Nephron (organoid): ENCODE results near the gene PATJ.

Experiments used
- H3K27ac Mint-ChIP-seq, 3 experiments: 2 replicates each; pipeline ENCODE4 v1.8.0; 2020; ENCODE audit warnings: mixed read lengths in 3 of 3, mild to moderate bottlenecking in 2 of 3, moderate library complexity in 1 of 3
- H3K27me3 Mint-ChIP-seq: 2 replicates; pipeline ENCODE4 v1.8.0; 2021; ENCODE audit warnings: low read depth, mild to moderate bottlenecking, moderate library complexity, mixed read lengths
- H3K36me3 Mint-ChIP-seq: 2 replicates; pipeline ENCODE4 v1.8.0; 2020; ENCODE audit warnings: low read depth, mixed read lengths
- H3K4me1 Mint-ChIP-seq: 2 replicates; pipeline ENCODE4 v1.8.0; 2020; ENCODE audit warnings: mixed read lengths
- H3K4me3 Mint-ChIP-seq, 3 experiments: 2 replicates each; pipeline ENCODE4 v1.8.0; 2020; ENCODE audit warnings: mild to moderate bottlenecking in 3 of 3, mixed read lengths in 3 of 3, moderate library complexity in 2 of 3
- H3K9me3 Mint-ChIP-seq: 2 replicates; pipeline ENCODE4 v1.8.0; 2020; ENCODE audit warnings: mixed read lengths
- TF ChIP-seq, protein P1 (sequence below), 3 experiments: fragments of 200-600 bp; sonication (generic); IDR thresholded peaks; one replicate each; pipeline ENCODE4 v1.5.0; 2021; ENCODE audit warnings: antibody characterized with exemption in 3 of 3; ENCODE audit not compliant: unreplicated experiment in 3 of 3

PATJ gene

DNA sequence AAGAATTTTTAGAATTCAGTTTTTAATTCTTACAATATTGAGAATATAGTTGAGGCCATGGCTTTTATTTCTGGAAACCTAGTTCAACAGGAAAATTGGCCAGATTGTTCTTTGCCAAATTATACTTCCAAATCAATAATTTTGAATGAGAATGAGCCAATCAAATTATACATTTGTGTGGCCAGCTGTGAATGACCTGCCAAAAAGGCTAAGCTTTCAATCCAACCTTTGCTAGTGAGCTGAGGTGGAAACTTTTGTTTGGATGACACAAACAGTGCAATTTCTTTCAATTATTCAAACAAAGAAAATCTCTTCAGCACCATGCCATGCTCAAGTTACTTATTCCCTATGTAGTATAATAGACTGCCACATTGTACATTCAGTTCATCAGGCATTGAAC, 167.8 kb downstream of the PATJ start:
- Mint-ChIP-seq H3K27me3 (no peaks in the 10 kb centered on the region), H3K4me3 (no peak overlapping the region), H3K36me3 (peaks cover 6% of the 10 kb centered on the region), H3K4me1 (peaks cover 12% of the 10 kb centered on the region), H3K27ac (no peak overlapping the region), H3K9me3 (no peaks in the 10 kb centered on the region)
- TF ChIP-seq, protein P1, sequence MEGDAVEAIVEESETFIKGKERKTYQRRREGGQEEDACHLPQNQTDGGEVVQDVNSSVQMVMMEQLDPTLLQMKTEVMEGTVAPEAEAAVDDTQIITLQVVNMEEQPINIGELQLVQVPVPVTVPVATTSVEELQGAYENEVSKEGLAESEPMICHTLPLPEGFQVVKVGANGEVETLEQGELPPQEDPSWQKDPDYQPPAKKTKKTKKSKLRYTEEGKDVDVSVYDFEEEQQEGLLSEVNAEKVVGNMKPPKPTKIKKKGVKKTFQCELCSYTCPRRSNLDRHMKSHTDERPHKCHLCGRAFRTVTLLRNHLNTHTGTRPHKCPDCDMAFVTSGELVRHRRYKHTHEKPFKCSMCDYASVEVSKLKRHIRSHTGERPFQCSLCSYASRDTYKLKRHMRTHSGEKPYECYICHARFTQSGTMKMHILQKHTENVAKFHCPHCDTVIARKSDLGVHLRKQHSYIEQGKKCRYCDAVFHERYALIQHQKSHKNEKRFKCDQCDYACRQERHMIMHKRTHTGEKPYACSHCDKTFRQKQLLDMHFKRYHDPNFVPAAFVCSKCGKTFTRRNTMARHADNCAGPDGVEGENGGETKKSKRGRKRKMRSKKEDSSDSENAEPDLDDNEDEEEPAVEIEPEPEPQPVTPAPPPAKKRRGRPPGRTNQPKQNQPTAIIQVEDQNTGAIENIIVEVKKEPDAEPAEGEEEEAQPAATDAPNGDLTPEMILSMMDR (IDR thresholded peaks at IDR 0.05; ENCODE audit: unreplicated experiment in 3 of 3) = no peak

DNA sequence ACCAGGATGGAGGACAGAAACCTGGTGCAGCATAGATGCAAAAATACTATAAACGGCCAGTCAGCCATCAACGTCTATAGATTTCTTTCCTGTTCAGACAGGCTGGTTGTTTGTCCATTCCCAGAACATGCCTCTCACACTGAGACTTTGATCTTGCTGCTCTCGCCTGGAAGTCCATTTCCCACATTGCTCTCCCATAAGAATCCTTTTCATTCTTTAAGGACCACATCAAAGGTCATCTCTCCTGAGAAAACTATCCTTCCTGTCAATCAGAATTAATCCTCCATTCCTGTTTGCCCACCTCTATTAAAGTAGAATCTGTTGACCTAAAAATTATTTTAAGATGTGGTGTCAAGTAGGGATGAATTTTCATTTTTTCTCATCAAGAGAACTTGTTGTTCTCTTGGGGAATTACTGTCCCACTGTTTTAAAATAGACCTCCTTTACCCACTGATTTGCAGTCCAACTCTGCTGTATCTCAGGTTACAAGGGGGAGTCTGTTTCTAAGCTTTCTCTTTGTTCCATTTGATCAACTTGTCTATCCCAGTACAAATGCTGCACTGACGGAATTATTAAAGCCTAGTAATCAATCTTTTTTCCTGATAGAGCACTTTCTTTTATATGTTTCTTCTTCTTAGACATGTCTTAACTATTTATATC, 172.7 kb downstream of the PATJ start:
- H3K27ac Mint-ChIP-seq = peak overlapping the region in 2 of 3 experiments; percentile 14 to 22
- no peaks in the 10 kb centered on the region for H3K9me3 Mint-ChIP-seq
- peaks cover 8% of the 10 kb centered on the region for H3K4me1 Mint-ChIP-seq
- peaks cover 12% of the 10 kb centered on the region for H3K36me3 Mint-ChIP-seq
- no peaks in the 10 kb centered on the region for H3K27me3 Mint-ChIP-seq
- TF ChIP-seq, protein P1 (IDR thresholded peaks at IDR 0.05; ENCODE audit: unreplicated experiment in 3 of 3) = no peak
- no peak overlapping the region for H3K4me3 Mint-ChIP-seq

DNA sequence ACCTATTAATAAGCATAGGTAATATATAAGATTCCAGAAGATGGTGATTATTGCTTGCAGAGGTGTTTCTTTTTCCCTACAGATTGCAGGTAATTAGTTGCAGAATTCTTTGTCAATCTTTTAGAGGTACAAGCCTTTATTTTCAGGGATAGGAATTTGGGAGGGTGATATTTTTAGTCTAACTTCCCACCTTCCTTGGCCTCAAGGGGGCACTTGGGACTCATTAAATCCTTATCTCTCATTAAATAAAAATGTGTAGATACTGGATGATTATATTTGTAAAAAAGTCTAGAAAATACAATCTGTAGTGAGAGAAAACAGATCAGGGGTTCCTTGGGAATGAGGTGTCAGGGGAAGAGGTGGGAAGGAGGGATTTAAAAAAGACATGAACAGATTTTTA, 179.2 kb downstream of the PATJ start:
- H3K9me3 Mint-ChIP-seq = no peaks in the 10 kb centered on the region
- no peaks in the 10 kb centered on the region for H3K4me1 Mint-ChIP-seq
- no peaks in the 10 kb centered on the region for H3K27me3 Mint-ChIP-seq
- peaks cover 25% of the 10 kb centered on the region for H3K36me3 Mint-ChIP-seq
- TF ChIP-seq, protein P1 (IDR thresholded peaks at IDR 0.05; ENCODE audit: unreplicated experiment in 3 of 3) = peak in 1 of 3 experiments; percentile 25
- H3K4me3 Mint-ChIP-seq = no peak overlapping the region
- H3K27ac Mint-ChIP-seq = no peak overlapping the region

DNA sequence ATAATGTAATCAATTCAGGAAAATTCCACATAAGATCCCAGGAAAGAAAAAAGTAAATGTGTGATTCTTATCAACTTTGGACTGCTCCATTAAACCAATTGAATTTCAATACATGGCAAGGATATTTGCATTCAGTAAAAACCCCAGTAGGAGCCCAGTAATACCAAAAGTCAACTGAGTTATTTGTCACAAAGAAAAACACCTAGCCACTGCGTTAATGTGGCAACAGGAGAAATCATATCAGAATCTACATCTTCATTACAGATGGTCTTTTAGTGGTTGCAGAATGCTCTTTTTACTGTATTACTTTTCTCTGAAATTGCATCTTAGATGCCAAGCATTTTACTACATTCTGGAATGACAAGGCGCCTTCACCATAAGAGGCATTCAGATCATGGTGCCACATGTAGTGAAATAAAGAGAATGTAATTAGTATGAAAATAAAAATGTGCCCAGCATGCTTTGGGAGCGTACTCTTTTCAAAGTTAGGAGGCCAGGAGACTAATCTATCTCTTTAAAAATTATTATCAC, 180.7 kb downstream of the PATJ start:
- Mint-ChIP-seq H3K27me3 (no peaks in the 10 kb centered on the region), H3K9me3 (no peaks in the 10 kb centered on the region), H3K36me3 (peaks cover 15% of the 10 kb centered on the region), H3K4me1 (no peaks in the 10 kb centered on the region), H3K4me3 (no peak overlapping the region), H3K27ac (peak overlapping the region in 1 of 3 experiments; percentile 16)
- TF ChIP-seq, protein P1 (IDR thresholded peaks at IDR 0.05; ENCODE audit: unreplicated experiment in 3 of 3) = no peak

DNA sequence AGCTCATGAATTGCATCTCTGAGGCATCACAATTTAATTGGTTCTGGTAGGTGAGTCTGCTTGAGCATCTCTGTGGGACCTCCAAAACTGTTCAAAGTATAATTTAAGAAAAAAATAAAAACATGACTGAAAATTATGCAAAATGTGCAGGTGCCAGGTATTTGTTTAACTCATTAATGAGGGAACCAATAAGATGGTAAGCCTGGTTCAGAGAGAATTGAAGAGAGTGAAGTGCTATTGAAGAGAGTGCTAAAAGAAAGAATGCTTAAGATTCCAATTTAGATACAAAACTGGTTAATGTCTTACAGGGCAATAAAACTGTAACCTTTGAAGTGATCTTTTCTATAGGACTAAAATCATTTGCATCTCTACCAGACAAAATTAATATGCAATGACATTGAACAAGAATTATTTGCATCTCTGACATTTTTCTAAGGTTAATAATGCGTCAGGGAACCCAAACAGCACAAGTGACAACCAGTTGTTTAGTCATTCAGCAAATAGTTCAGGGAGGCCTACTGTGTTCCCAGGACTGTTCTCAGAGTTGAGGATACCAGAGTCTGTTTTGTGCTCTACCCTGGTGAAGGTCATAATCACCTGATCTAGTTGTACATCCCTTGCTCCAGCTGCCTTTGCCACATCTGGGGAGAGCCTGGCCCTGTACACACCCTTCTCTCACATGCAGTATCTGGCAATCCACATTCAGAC, 183.5 kb downstream of the PATJ start:
- TF ChIP-seq, protein P1 (IDR thresholded peaks at IDR 0.05; ENCODE audit: unreplicated experiment in 3 of 3) = no peak
- H3K4me3 Mint-ChIP-seq = no peak overlapping the region
- no peaks in the 10 kb centered on the region for H3K27me3 Mint-ChIP-seq

More for the DNA sequence above, 183.5 kb downstream of the PATJ start:
- Mint-ChIP-seq H3K27ac (peak overlapping the region in 2 of 3 experiments; percentile 40 to 72), H3K9me3 (no peaks in the 10 kb centered on the region), H3K36me3 (peaks cover 16% of the 10 kb centered on the region), H3K4me1 (peaks cover 7% of the 10 kb centered on the region)
